Suprapubic skin (tissue), 4 donors: ENCODE results near the gene CALD1.

ENCODE experiments used
- EP300 ChIP-seq: sonication (generic); formaldehyde crosslinking; IDR thresholded peaks from one replicate; pipeline ENCODE4 v1.6.1; 2017; ENCODE audit warnings: antibody characterized with exemption
- POLR2A ChIP-seq, 2 donors: fragments of 450-650 bp; IDR thresholded peaks; one replicate each; pipeline ENCODE4 v1.6.1; 2017; ENCODE audit warnings: antibody characterized with exemption in 2 of 2, mild to moderate bottlenecking in 2 of 2, moderate library complexity in 2 of 2
- POLR2AphosphoS5 ChIP-seq, 3 donors: sonication (generic); formaldehyde crosslinking; IDR thresholded peaks; one replicate each; pipeline ENCODE4 v1.6.1; 2017; ENCODE audit warnings: antibody characterized with exemption in 3 of 3
- TF ChIP-seq, protein P1 (sequence below), 2 donors: fragments of 200-600 bp in 1 of 2; fragments of 450-650 bp in 1 of 2; sonication (generic) in 1 of 2; IDR thresholded peaks; one replicate each; pipeline ENCODE4 v1.5.1; 2016 to 2019; ENCODE audit warnings: antibody characterized with exemption in 2 of 2, mild to moderate bottlenecking in 1 of 2, moderate library complexity in 1 of 2

DNA sequence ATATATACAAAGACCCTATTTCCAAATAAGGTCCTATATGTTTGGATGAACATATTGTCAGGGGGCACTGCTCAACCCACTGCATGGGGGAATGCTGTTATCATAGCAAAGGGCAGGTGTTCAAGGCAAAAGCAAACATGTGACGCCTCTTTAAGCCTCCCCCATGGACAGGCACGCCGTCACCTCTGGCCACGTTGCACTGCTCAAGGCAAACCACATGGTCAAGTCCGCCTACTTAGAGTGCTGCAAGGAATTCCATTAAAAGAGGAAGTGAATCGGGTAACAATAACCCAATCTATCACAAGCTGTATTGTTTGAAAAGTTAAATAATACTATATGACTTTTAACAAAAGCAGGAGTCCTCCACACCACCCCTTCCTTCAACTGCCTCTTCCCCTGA lies 8.8 kb upstream of the CALD1 start:
- TF ChIP-seq, protein P1, sequence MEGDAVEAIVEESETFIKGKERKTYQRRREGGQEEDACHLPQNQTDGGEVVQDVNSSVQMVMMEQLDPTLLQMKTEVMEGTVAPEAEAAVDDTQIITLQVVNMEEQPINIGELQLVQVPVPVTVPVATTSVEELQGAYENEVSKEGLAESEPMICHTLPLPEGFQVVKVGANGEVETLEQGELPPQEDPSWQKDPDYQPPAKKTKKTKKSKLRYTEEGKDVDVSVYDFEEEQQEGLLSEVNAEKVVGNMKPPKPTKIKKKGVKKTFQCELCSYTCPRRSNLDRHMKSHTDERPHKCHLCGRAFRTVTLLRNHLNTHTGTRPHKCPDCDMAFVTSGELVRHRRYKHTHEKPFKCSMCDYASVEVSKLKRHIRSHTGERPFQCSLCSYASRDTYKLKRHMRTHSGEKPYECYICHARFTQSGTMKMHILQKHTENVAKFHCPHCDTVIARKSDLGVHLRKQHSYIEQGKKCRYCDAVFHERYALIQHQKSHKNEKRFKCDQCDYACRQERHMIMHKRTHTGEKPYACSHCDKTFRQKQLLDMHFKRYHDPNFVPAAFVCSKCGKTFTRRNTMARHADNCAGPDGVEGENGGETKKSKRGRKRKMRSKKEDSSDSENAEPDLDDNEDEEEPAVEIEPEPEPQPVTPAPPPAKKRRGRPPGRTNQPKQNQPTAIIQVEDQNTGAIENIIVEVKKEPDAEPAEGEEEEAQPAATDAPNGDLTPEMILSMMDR (IDR thresholded peaks at IDR 0.05), result no peak
- TF ChIP-seq EP300 (no peak), POLR2A (IDR thresholded peaks at IDR 0.05) (no peak), POLR2AphosphoS5 (IDR thresholded peaks at IDR 0.05) (no peak)
